H1 (cell line): ENCODE measurements around the gene RGP1. TPM values are rescaled to one million over a fixed set of nuclear protein-coding genes. Genes with fewer than 3 reads are reported as not detected.

ENCODE experiments used
- CTCF ChIA-PET: fragments of 300-600 bp; sonication (Branson Sonifier 250); formaldehyde crosslinking; loops from one replicate; lab custom pipeline; 2021; ENCODE audit not compliant: partially characterized antibody; lab: Charles Lee
- POLR2A ChIA-PET: fragments of 300-600 bp; sonication (Branson Sonifier 250); formaldehyde crosslinking; loops from one replicate; lab custom pipeline; 2021; ENCODE audit warnings: inconsistent platforms; ENCODE audit not compliant: partially characterized antibody; lab: Charles Lee
- DNase-seq, 2 experiments: peaks; one replicate each; pipeline versions ENCODE4 v3.0.0 to v3.0.0-alpha.2; 2010 to 2022; ENCODE audit warnings: low spot score in 2 of 2, low read depth in 1 of 2, mixed read lengths in 1 of 2
- FAIRE-seq: peaks from 2 replicates; lab custom pipeline; 2011; peaks lifted over from hg19 to GRCh38; lab: Jason Lieb, UNC
- H2AFZ ChIP-seq: 2 replicates; pipeline ENCODE4 v1.8.1; 2012; ENCODE audit warnings: low read length, inconsistent platforms
- H2AK5ac ChIP-seq: 2 replicates; pipeline ENCODE4 v1.6.1; 2013; ENCODE audit warnings: low read depth, low read length
- H2BK120ac ChIP-seq: replicated peaks from 2 replicates; pipeline ENCODE3; 2013; ENCODE audit warnings: low read depth, low read length, inconsistent platforms
- H2BK12ac ChIP-seq: 2 replicates; pipeline ENCODE4 v1.6.1; 2013; ENCODE audit warnings: low read depth, low read length
- H2BK15ac ChIP-seq: 2 replicates; pipeline ENCODE4 v1.6.1; 2013; ENCODE audit warnings: low read length
- H2BK20ac ChIP-seq: 2 replicates; pipeline ENCODE4 v1.6.1; 2013; ENCODE audit warnings: low read length
- H2BK5ac ChIP-seq: 2 replicates; pipeline ENCODE4 v1.6.1; 2013; ENCODE audit warnings: low read depth, low read length
- H3K14ac ChIP-seq: 2 replicates; pipeline ENCODE4 v1.6.1; 2013; ENCODE audit warnings: inconsistent platforms; ENCODE audit not compliant: insufficient read length
- H3K18ac ChIP-seq: 2 replicates; pipeline ENCODE4 v1.6.1; 2013; ENCODE audit warnings: low read length; ENCODE audit errors: extremely low read depth
- H3K23ac ChIP-seq: 2 replicates; pipeline ENCODE4 v1.6.1; 2013; ENCODE audit warnings: inconsistent platforms; ENCODE audit not compliant: insufficient read length
- H3K23me2 ChIP-seq: 2 replicates; pipeline ENCODE4 v1.6.1; 2013; ENCODE audit warnings: low read depth, low read length
- H3K27ac ChIP-seq: 2 replicates; pipeline ENCODE4 v1.6.1; 2011; ENCODE audit warnings: low read depth, low read length, inconsistent platforms
- H3K27me3 ChIP-seq, 4 experiments: replicated peaks in 1 of 4; 1 replicate in 1 of 4; 2 replicates in 3 of 4; pipeline versions ENCODE4 v1.6.1 to v1.8.1; 2011 to 2013; ENCODE audit warnings: low read length in 3 of 4, mild to moderate bottlenecking in 3 of 4, inconsistent platforms in 2 of 4, mixed read lengths in 2 of 4, moderate library complexity in 1 of 4; ENCODE audit not compliant: control insufficient read depth in 3 of 4, insufficient read depth in 3 of 4; ENCODE audit errors: extremely low read depth in 1 of 4
- H3K36me3 ChIP-seq, 4 experiments: 2 replicates each; pipeline versions ENCODE4 v1.6.1 to v1.8.1; 2011 to 2013; ENCODE audit warnings: mild to moderate bottlenecking in 4 of 4, low read length in 3 of 4, moderate library complexity in 2 of 4, control low read depth in 1 of 4, inconsistent platforms in 1 of 4; ENCODE audit not compliant: insufficient read depth in 4 of 4, control insufficient read depth in 2 of 4
- H3K4ac ChIP-seq: replicated peaks from 2 replicates; pipeline ENCODE3; 2013; ENCODE audit warnings: low read length, low read depth, mixed read lengths, inconsistent platforms; ENCODE audit not compliant: insufficient read length
- H3K4me1 ChIP-seq, 4 experiments: replicated peaks in 1 of 4; 1 replicate in 1 of 4; 2 replicates in 3 of 4; pipeline versions ENCODE4 v1.6.1 to v1.8.1; 2011 to 2013; ENCODE audit warnings: low read length in 3 of 4, inconsistent platforms in 2 of 4, mixed read lengths in 1 of 4; ENCODE audit not compliant: insufficient read depth in 4 of 4, control insufficient read depth in 3 of 4
- H3K4me2 ChIP-seq, 2 experiments: 2 replicates each; pipeline versions ENCODE4 v1.6.1 to v1.8.1; 2011 to 2013; ENCODE audit warnings: low read depth in 2 of 2, low read length in 2 of 2, control low read depth in 1 of 2, inconsistent platforms in 1 of 2, mild to moderate bottlenecking in 1 of 2; ENCODE audit not compliant: insufficient read depth in 1 of 2
- H3K4me3 ChIP-seq, 4 experiments: fragments of 200-600, 300-600 bp in 1 of 4; sonication (generic), shearing (Covaris generic), sonication (Bioruptor Twin) in 1 of 4; 2 replicates each; pipeline versions ENCODE4 v1.5.1 to v1.8.1; 2011 to 2016; ENCODE audit warnings: low read length in 4 of 4, low read depth in 3 of 4, control low read depth in 2 of 4, inconsistent platforms in 2 of 4, mild to moderate bottlenecking in 2 of 4, mixed read lengths in 1 of 4, moderate library complexity in 1 of 4; ENCODE audit not compliant: insufficient read depth in 2 of 4; ENCODE audit errors: extremely low read depth in 1 of 4
- H3K56ac ChIP-seq: replicated peaks from 2 replicates; pipeline ENCODE3; 2013; ENCODE audit warnings: low read depth, mild to moderate bottlenecking, mixed read lengths, low read length, inconsistent platforms; ENCODE audit not compliant: insufficient read length
- H3K79me1 ChIP-seq: 2 replicates; pipeline ENCODE4 v1.6.1; 2013; ENCODE audit warnings: low read depth, low read length, control low read depth
- H3K79me2 ChIP-seq, 2 experiments: 2 replicates each; pipeline versions ENCODE4 v1.6.1 to v1.8.1; 2012 to 2013; ENCODE audit warnings: low read length in 2 of 2, mild to moderate bottlenecking in 2 of 2, inconsistent platforms in 1 of 2; ENCODE audit not compliant: insufficient read depth in 2 of 2, control insufficient read depth in 1 of 2
- H3K9ac ChIP-seq, 4 experiments: replicated peaks in 1 of 4; 1 replicate in 1 of 4; 2 replicates in 3 of 4; pipeline versions ENCODE4 v1.6.1 to v1.8.1; 2011 to 2013; ENCODE audit warnings: low read depth in 3 of 4, low read length in 3 of 4, control low read depth in 2 of 4, mild to moderate bottlenecking in 2 of 4, moderate library complexity in 2 of 4, inconsistent platforms in 1 of 4; ENCODE audit errors: extremely low read depth in 1 of 4
- H3K9me3 ChIP-seq, 2 experiments: 2 replicates each; pipeline versions ENCODE4 v1.6.1 to v1.8.1; 2012 to 2013; ENCODE audit warnings: mild to moderate bottlenecking in 2 of 2, moderate library complexity in 2 of 2, control low read depth in 1 of 2, inconsistent platforms in 1 of 2, low read depth in 1 of 2, low read length in 1 of 2, mixed read lengths in 1 of 2; ENCODE audit not compliant: insufficient read depth in 2 of 2
- H4K20me1 ChIP-seq, 2 experiments: replicated peaks in 1 of 2; 2 replicates each; pipeline versions ENCODE3 to v1.8.1; 2011 to 2013; ENCODE audit warnings: inconsistent platforms in 2 of 2, low read length in 2 of 2, mild to moderate bottlenecking in 1 of 2; ENCODE audit not compliant: insufficient read depth in 2 of 2, control insufficient read depth in 1 of 2
- H4K5ac ChIP-seq: 2 replicates; pipeline ENCODE4 v1.6.1; 2013; ENCODE audit warnings: low read length, low read depth, mixed read lengths, inconsistent platforms; ENCODE audit not compliant: insufficient read length
- H4K8ac ChIP-seq: 2 replicates; pipeline ENCODE4 v1.8.0; 2013; ENCODE audit warnings: mild to moderate bottlenecking, moderate library complexity, low read length, inconsistent platforms; ENCODE audit not compliant: insufficient read depth; ENCODE audit errors: extremely low read depth
- H4K91ac ChIP-seq: replicated peaks from 2 replicates; pipeline ENCODE3; 2013; ENCODE audit warnings: low read length, mixed read lengths, inconsistent platforms; ENCODE audit not compliant: insufficient read length
- TAF7 ChIP-seq: optimal IDR thresholded peaks from 2 replicates; pipeline ENCODE3; 2011; ENCODE audit warnings: low read depth, mild to moderate bottlenecking, inconsistent platforms, low read length, moderate library complexity, borderline replicate concordance
- WGBS, 2 experiments: shearing (Covaris generic) in 1 of 2; methylation state at CpG; one replicate each; pipeline versions ENCODE4 v1.1.6 to v1.1.7; 2013 to 2015; ENCODE audit warnings: low lambda C conversion rate in 2 of 2, mixed read lengths in 2 of 2, inconsistent platforms in 1 of 2, low coverage in 1 of 2, missing lambda C conversion rate in 1 of 2; ENCODE audit not compliant: insufficient replicate concordance in 2 of 2, insufficient coverage in 1 of 2, insufficient read length in 1 of 2; ENCODE audit errors: extremely low coverage in 1 of 2, missing lambda C conversion rate in 1 of 2; 5-methylcytosine and 5-hydroxymethylcytosine counted together
- polyA plus RNA-seq, 7 experiments: library from polyadenylated mRNA; depleted of rRNA in 3 of 7; stranded (reverse) in 5 of 7; unstranded in 2 of 7; fragments of >200 nt in 5 of 7; fragments of 200-250 nt in 2 of 7; gene quantifications; 1 replicate in 5 of 7; 2 replicates in 1 of 7; 4 replicates in 1 of 7; pipeline versions ENCODE4 v1.2.1 to v1.2.3, GENCODE V29; 2011 to 2013; ENCODE audit warnings: missing spikeins in 2 of 7, mixed read lengths in 2 of 7
- total RNA-seq: library from RNA; stranded (reverse); fragmentation: NEBNext Ultra II Directional; extraction: Animal tissue kit (Norgen Biotek cat#: 25700); gene quantifications from 2 replicates; pipeline ENCODE4 v1.2.1, GENCODE V29; 2021

RGP1 gene
- total and polyA plus RNA-seq, 2 of the 8 experiments (the other 6 are each of a cell fraction or from before 2014, with no cell fraction given) = 11.8 to 22.7 TPM

DNA sequence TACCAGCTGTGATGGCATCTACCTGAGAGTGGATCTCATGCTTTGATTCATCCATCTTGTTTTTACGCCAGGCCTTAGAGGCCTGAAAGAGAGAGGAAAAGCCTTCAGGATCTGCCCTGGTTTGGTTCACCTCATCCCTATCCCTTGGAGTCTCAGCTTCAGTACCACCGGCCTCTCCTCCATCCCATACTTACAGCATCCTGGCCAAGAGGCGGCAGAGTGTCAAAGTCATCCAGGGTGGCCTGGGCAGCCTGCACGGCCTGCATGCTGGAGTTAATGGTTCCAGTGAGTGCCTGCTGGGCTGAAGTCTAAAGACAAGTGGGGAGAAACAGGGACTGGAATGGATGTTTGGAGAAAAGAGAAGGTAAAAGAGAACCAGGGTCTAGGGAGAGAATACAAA lies 29.5 kb upstream of the RGP1 start:
- H3K36me3 ChIP-seq = peaks cover 29 to 85% (median 64%) of the 10 kb centered on the region in 4 experiments
- H2AFZ ChIP-seq = no peak overlapping the region
- no peak overlapping the region for H2BK5ac ChIP-seq
- no peak overlapping the region for H3K56ac ChIP-seq
- no peak overlapping the region for H4K5ac ChIP-seq
- H3K4me2 ChIP-seq = no peak overlapping the region
- H3K9me3 ChIP-seq = no peaks in the 10 kb centered on the region
- no peak overlapping the region for H2BK20ac ChIP-seq
- DNase-seq (no peak), FAIRE-seq (no peak)
- no peak overlapping the region for H3K14ac ChIP-seq
- H3K79me1 ChIP-seq = peaks cover 3% of the 10 kb centered on the region; the same call in 1 of the 2 replicates
- no peak overlapping the region for H2AK5ac ChIP-seq
- CTCF ChIA-PET = interaction anchor here (0.9 to 13.8 kb wide), 3 partner anchors 11 to 23 kb away, joined by 3 to 198 read pairs (median 3); partner anchors contain the start of genes CREB3 and TLN1
- H2BK12ac ChIP-seq = no peak overlapping the region
- no peak overlapping the region for H4K91ac ChIP-seq
- no peaks in the 10 kb centered on the region for H3K23me2 ChIP-seq
- POLR2A ChIA-PET = interaction anchor here (1.2 to 10.5 kb wide), 3 partner anchors 8 to 14 kb away, joined by 3 to 51 read pairs (median 15); partner anchors contain the start of genes CREB3 and TLN1
- 97% methylated on average over 4 of the region's 4 CpGs; no CpG with 5 or more reads in 1 of the 2 experiments for WGBS, 2 experiments
- H4K20me1 ChIP-seq = peaks cover 0 to 2% of the 10 kb centered on the region in 2 experiments
- no peak overlapping the region for H3K18ac ChIP-seq
- no peak overlapping the region for H2BK120ac ChIP-seq
- no peak overlapping the region for H3K27ac ChIP-seq
- H2BK15ac ChIP-seq = no peak overlapping the region
- H3K79me2 ChIP-seq = no peaks in the 10 kb centered on the region
- no peak overlapping the region for H3K9ac ChIP-seq
- no peaks in the 10 kb centered on the region for H3K27me3 ChIP-seq
- no peak overlapping the region for H3K4me3 ChIP-seq
- no peaks in the 10 kb centered on the region for H3K4me1 ChIP-seq
- H4K8ac ChIP-seq = no peak overlapping the region
- no peak overlapping the region for H3K23ac ChIP-seq
- H3K4ac ChIP-seq = no peak overlapping the region
- TF ChIP-seq TAF7 = no peak
